PC-9 (cell line): ENCODE results near the gene MAU2. TPM values are rescaled to one million over a fixed set of nuclear protein-coding genes. Genes with fewer than 3 reads are reported as not detected.

ENCODE experiments used
- BruUV-seq: library from RNA; stranded (reverse); fragments of 400-500 nt; replicated peaks from 2 replicates; lab custom pipeline; 2021; lab: Mats Ljungman, UMichigan
- CTCF ChIA-PET: fragments of 300-600 bp; sonication (Branson Sonifier 250); formaldehyde crosslinking; loops from one replicate; lab custom pipeline; 2022; ENCODE audit warnings: antibody characterized with exemption; lab: Charles Lee
- POLR2A ChIA-PET: fragments of 300-600 bp; sonication (Branson Sonifier 250); formaldehyde crosslinking; loops from one replicate; lab custom pipeline; 2022; ENCODE audit warnings: antibody characterized with exemption; ENCODE audit not compliant: unreplicated experiment; lab: Charles Lee
- DNase-seq, 2 experiments: peaks; one replicate each; pipeline versions ENCODE4 v3.0.0 to v3.0.0-alpha.2; 2015 to 2022; ENCODE audit warnings: mixed read lengths in 1 of 2
- H2AFZ ChIP-seq: fragments of 200-600 bp; sonication (generic); 2 replicates; pipeline ENCODE4 v1.8.1; 2017; ENCODE audit warnings: antibody characterized with exemption
- H3F3A ChIP-seq: fragments of 200-600 bp; sonication (generic); 2 replicates; pipeline ENCODE4 v1.8.1; 2017; ENCODE audit warnings: antibody characterized with exemption, mild to moderate bottlenecking, low read depth; ENCODE audit not compliant: insufficient read depth
- H3K27ac ChIP-seq: fragments of 200-600 bp; sonication (generic); 2 replicates; pipeline ENCODE4 v1.6.1; 2016; ENCODE audit warnings: mixed run types
- H3K27me3 ChIP-seq: fragments of 200-600 bp; sonication (generic); 2 replicates; pipeline ENCODE4 v1.6.1; 2016; ENCODE audit warnings: low read depth, mixed run types; ENCODE audit not compliant: insufficient read depth
- H3K36me3 ChIP-seq: fragments of 200-600 bp; sonication (generic); 2 replicates; pipeline ENCODE4 v1.6.1; 2016; ENCODE audit warnings: low read depth, mixed run types
- H3K4me1 ChIP-seq: fragments of 200-600 bp; sonication (generic); replicated peaks from 2 replicates; pipeline ENCODE4 v1.6.1; 2016; ENCODE audit warnings: mixed run types; ENCODE audit not compliant: insufficient read depth
- H3K4me2 ChIP-seq: fragments of 200-600 bp; sonication (generic); 2 replicates; pipeline ENCODE4 v1.6.1; 2017; ENCODE audit warnings: mixed run types
- H3K4me3 ChIP-seq: fragments of 200-600 bp; sonication (generic); 2 replicates; pipeline ENCODE4 v1.6.1; 2016; ENCODE audit warnings: mixed run types
- H3K79me2 ChIP-seq: fragments of 200-600 bp; sonication (generic); 2 replicates; pipeline ENCODE4 v1.6.1; 2017; ENCODE audit warnings: low read depth, mixed run types
- H3K9me2 ChIP-seq: fragments of 200-600 bp; sonication (generic); 2 replicates; pipeline ENCODE4 v1.8.1; 2017; ENCODE audit warnings: mild to moderate bottlenecking; ENCODE audit not compliant: insufficient read depth
- H3K9me3 ChIP-seq: fragments of 200-600 bp; sonication (generic); 2 replicates; pipeline ENCODE4 v1.8.1; 2016; ENCODE audit warnings: low read depth; ENCODE audit not compliant: insufficient read depth
- H4K20me1 ChIP-seq: fragments of 200-600 bp; sonication (generic); 2 replicates; pipeline ENCODE4 v1.8.1; 2017; ENCODE audit not compliant: insufficient read depth
- EZH2 ChIP-seq: fragments of 200-600 bp; sonication (generic); IDR thresholded peaks from 2 replicates; pipeline ENCODE4 v1.8.0; 2017; ENCODE audit warnings: antibody characterized with exemption, low read depth
- intact Hi-C: fragments of 100-400 bp; cut with micrococcal nuclease; formaldehyde crosslinking; loops from one replicate; pipeline ENCODE4 v1.10.0; 2022; ENCODE audit not compliant: unreplicated experiment
- total RNA-seq: library from RNA; stranded (reverse); gene quantifications from 2 replicates; pipeline ENCODE4 v1.2.3, GENCODE V29; 2021
- TF ChIP-seq, protein P1 (sequence below): fragments of 200-600 bp; sonication (generic); conservative IDR thresholded peaks from 2 replicates; pipeline ENCODE4 v1.6.1; 2017; ENCODE audit warnings: mixed run types, antibody characterized with exemption, mild to moderate bottlenecking, moderate library complexity

Gene MAU2
- total RNA-seq, 1 experiment from 2014 or later: 46.1 TPM

GRCh38 chr19:19280561-19280960 lies 40.1 kb upstream of the MAU2 start:
- POLR2A ChIA-PET: no interaction called here
- Histone ChIP-seq H3K9me2 (no peaks in the 10 kb centered on the region), H3K27me3 (no peaks in the 10 kb centered on the region), H3K4me1 (no peaks in the 10 kb centered on the region), H3K4me3 (no peak overlapping the region), H3K36me3 (0 out of 2 replicates have a peak, but pooled peaks cover 4% of the 10 kb centered on the region), H2AFZ (no peak overlapping the region), H3K4me2 (no peak overlapping the region), H4K20me1 (peaks cover 10% of the 10 kb centered on the region), H3K79me2 (no peaks in the 10 kb centered on the region), H3F3A (no peaks in the 10 kb centered on the region), H3K9me3 (no peaks in the 10 kb centered on the region), H3K27ac (no peak overlapping the region)
- CTCF ChIA-PET: no interaction called here
- DNase-seq: no peak
- BruUV-seq: no TSS peak
- intact Hi-C loops: no loop called here
- TF ChIP-seq, protein P1, sequence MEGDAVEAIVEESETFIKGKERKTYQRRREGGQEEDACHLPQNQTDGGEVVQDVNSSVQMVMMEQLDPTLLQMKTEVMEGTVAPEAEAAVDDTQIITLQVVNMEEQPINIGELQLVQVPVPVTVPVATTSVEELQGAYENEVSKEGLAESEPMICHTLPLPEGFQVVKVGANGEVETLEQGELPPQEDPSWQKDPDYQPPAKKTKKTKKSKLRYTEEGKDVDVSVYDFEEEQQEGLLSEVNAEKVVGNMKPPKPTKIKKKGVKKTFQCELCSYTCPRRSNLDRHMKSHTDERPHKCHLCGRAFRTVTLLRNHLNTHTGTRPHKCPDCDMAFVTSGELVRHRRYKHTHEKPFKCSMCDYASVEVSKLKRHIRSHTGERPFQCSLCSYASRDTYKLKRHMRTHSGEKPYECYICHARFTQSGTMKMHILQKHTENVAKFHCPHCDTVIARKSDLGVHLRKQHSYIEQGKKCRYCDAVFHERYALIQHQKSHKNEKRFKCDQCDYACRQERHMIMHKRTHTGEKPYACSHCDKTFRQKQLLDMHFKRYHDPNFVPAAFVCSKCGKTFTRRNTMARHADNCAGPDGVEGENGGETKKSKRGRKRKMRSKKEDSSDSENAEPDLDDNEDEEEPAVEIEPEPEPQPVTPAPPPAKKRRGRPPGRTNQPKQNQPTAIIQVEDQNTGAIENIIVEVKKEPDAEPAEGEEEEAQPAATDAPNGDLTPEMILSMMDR: no peak
- TF ChIP-seq EZH2: no peak

- no peaks in the 10 kb centered on the region for H3K27me3 ChIP-seq
- intact Hi-C loops: no loop called here
- H3K27ac ChIP-seq: no peak overlapping the region
- no peaks in the 10 kb centered on the region for H3K4me1 ChIP-seq
- ChIA-PET CTCF (no interaction called here), POLR2A (no interaction called here)
- H3K79me2 ChIP-seq: no peaks in the 10 kb centered on the region
- TF ChIP-seq, protein P1: no peak
- no peak for TF ChIP-seq EZH2
- H4K20me1 ChIP-seq: peaks cover 10% of the 10 kb centered on the region
- no peak overlapping the region for H3K4me2 ChIP-seq
- no peaks in the 10 kb centered on the region for H3K9me2 ChIP-seq
- BruUV-seq: no TSS peak
- H3K4me3 ChIP-seq: no peak overlapping the region
- H3F3A ChIP-seq: no peaks in the 10 kb centered on the region
- DNase-seq: no peak
- peaks cover 23% of the 10 kb centered on the region for H3K36me3 ChIP-seq
- H2AFZ ChIP-seq: no peak overlapping the region
- no peaks in the 10 kb centered on the region for H3K9me3 ChIP-seq
Observed at GRCh38 chr19:19285686-19286085, 34.9 kb upstream of the MAU2 start.

DNA sequence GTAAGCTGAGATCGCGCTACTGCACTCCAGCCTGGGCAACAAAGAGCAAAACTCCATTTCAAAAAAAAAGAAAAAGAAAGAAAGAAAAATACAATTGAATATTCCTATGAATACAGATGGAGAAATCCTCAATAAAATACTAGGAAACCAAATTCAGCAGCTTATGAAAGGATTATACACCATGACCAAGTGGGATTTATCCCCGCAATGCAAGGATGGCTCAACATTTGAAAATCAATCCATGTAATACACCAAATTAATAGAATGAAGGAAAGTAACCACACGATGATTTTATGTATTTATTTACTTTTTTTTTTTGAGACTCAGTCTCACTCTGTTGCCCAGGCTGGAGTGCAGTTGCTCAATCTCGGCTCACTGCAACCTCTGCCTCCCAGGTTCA lies 28.0 kb upstream of the MAU2 start:
- DNase-seq: no peak
- POLR2A ChIA-PET: no interaction called here
- no peaks in the 10 kb centered on the region for H3F3A ChIP-seq
- intact Hi-C loops: no loop called here
- no TSS peak for BruUV-seq
- no peaks in the 10 kb centered on the region for H3K9me3 ChIP-seq
- TF ChIP-seq, protein P1: no peak
- no peak for TF ChIP-seq EZH2
- no peak overlapping the region for H3K27ac ChIP-seq
- H3K4me1 ChIP-seq: no peaks in the 10 kb centered on the region
- H3K27me3 ChIP-seq: no peaks in the 10 kb centered on the region
- CTCF ChIA-PET: no interaction called here
- no peaks in the 10 kb centered on the region for H3K9me2 ChIP-seq
- no peak overlapping the region for H3K4me3 ChIP-seq
- H3K4me2 ChIP-seq: no peak overlapping the region
- no peaks in the 10 kb centered on the region for H4K20me1 ChIP-seq
- H2AFZ ChIP-seq: no peak overlapping the region
- no peaks in the 10 kb centered on the region for H3K79me2 ChIP-seq
- peaks cover 25% of the 10 kb centered on the region for H3K36me3 ChIP-seq
